Right lobe of liver (tissue), 4 donors: ENCODE measurements around the gene GTF2I.

ENCODE experiments used
- CTCF ChIP-seq, 4 donors: fragments of 200-600 bp in 3 of 4; fragments of 450-650 bp in 1 of 4; IDR thresholded peaks; one replicate each; pipeline versions ENCODE4 v1.5.1 to v1.8.0; 2016 to 2022; ENCODE audit warnings: antibody characterized with exemption in 4 of 4, mild to moderate bottlenecking in 2 of 4
- POLR2A ChIP-seq: fragments of 450-650 bp; IDR thresholded peaks from one replicate; pipeline ENCODE4 v1.6.1; 2017; ENCODE audit warnings: antibody characterized with exemption, mild to moderate bottlenecking
- donor health status: DM: no; HTN: no; CAD: no.
- donor health status: DM: no; HTN: no; CAD: no.
- donor health status: DM: no; HTN: yes; CAD: no.

- TF ChIP-seq CTCF (IDR thresholded peaks at IDR 0.05) (no peak), POLR2A (no peak)
These were observed 24.0 kb upstream of the GTF2I start for GRCh38 chr7:74633451-74633921.
